ENCODE results near the gene MAPK8IP3. TPM values are rescaled to one million over a fixed set of nuclear protein-coding genes. Genes with fewer than 3 reads are reported as not detected.

The MAPK8IP3 gene
- total RNA-seq, 1 donor, result 135 TPM

DNA sequence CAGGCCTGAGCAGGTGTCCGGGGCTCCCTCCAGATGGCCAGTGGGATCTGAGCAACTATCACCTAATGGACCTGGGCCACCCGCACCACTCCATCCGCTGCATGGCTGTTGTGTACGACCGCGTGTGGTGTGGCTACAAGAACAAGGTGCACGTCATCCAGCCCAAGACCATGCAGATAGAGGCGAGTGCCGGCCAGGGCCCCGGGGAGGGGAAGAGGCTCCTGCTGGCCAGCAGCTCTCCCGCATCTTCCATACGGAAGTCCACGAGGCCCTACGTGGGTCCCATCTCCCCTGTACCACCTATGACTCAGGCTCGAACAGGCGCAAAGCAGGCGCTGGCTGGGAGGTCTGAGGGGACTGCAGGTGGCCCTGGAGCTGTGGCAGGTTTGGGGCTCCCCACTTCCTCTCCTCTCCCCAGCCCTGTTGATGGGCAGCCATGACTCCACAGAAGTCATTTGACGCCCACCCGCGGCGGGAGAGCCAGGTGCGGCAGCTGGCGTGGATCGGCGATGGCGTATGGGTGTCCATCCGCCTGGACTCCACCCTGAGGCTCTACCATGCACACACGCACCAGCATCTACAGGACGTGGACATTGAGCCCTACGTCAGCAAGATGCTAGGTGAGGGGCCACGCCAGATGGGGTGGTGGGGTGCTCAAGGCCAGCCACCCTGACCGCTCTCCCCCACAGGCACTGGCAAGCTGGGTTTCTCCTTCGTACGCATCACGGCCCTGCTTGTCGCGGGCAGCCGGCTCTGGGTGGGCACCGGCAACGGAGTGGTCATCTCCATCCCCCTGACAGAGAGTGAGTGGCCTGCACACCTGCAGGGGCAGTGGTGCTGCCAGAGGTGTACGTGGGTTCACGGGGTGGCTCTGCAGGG lies 61.4 kb downstream of the MAPK8IP3 start:
- H3K4me1 ChIP-seq (ENCODE audit: insufficient read depth, low read length), result peaks cover 18% of the 10 kb centered on the region
- no peaks in the 10 kb centered on the region for H3K9me3 ChIP-seq (ENCODE audit: low read depth, low read length)
- H3K27me3 ChIP-seq (ENCODE audit: insufficient read depth, low read length), result no peaks in the 10 kb centered on the region
- no peak overlapping the region for H3K4me3 ChIP-seq (ENCODE audit: low read length)

DNA sequence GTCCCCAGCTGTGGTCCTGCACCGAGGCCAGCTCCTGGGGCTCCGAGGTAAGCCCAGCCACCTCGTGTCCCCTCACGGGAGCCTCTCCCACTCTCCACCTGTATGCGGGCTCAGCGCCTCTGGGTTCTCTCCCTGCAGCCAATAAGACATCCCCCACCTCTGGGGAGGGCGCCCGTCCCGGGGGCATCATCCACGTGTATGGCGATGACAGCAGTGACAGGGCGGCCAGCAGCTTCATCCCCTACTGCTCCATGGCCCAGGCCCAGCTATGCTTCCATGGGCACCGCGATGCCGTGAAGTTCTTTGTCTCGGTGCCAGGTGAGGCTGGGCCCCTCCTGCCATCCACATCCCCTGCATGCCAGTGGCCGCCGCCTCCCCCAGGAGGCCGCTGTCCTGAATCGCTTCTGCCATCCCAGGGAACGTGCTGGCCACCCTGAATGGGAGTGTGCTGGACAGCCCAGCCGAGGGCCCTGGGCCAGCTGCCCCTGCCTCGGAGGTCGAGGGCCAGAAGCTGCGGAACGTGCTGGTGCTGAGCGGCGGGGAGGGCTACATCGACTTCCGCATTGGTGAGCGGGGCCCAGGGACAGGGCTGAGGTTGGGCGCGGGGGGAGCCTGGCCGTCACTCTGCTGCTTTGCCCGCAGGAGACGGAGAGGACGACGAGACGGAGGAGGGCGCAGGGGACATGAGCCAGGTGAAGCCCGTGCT lies 62.2 kb downstream of the MAPK8IP3 start:
- Histone ChIP-seq H3K9me3 (ENCODE audit: low read depth, low read length) (no peaks in the 10 kb centered on the region), H3K4me1 (ENCODE audit: insufficient read depth, low read length) (peaks cover 20% of the 10 kb centered on the region), H3K4me3 (ENCODE audit: low read length) (no peak overlapping the region), H3K27me3 (ENCODE audit: insufficient read depth, low read length) (no peaks in the 10 kb centered on the region)

DNA sequence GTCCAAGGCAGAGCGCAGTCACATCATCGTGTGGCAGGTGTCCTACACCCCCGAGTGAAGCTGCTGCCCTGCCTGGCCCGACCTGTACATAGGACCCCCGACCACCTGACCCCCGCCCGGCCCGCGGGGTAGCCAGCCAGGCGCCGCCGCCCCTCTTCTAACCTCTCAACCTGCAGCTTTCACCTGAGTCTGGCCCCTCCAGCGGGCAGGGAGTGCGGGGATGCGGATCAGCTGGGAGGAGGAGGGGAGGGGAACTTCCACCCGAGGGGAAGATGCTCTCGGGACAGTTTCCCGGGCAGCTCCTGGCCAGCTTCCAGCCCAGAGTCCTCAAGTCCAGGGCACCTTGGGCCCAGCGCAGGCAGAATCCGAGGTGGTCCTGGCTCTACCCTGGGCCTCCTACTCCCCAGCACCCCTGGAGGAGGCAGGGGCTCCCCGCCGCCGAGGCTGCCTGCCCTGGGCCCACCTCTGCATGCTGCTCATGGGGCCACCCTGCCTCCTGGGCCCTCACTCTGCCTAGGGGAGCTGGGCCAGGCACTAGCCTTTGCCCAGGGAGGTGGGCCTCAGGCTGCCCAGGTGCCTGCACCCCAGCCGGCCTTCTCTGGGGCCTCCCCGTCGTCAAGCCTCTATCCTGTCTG lies 62.9 kb downstream of the MAPK8IP3 start:
- Histone ChIP-seq H3K4me3 (ENCODE audit: low read length) (no peak overlapping the region), H3K4me1 (ENCODE audit: insufficient read depth, low read length) (peaks cover 23% of the 10 kb centered on the region), H3K9me3 (ENCODE audit: low read depth, low read length) (no peaks in the 10 kb centered on the region), H3K27me3 (ENCODE audit: insufficient read depth, low read length) (no peaks in the 10 kb centered on the region)

DNA sequence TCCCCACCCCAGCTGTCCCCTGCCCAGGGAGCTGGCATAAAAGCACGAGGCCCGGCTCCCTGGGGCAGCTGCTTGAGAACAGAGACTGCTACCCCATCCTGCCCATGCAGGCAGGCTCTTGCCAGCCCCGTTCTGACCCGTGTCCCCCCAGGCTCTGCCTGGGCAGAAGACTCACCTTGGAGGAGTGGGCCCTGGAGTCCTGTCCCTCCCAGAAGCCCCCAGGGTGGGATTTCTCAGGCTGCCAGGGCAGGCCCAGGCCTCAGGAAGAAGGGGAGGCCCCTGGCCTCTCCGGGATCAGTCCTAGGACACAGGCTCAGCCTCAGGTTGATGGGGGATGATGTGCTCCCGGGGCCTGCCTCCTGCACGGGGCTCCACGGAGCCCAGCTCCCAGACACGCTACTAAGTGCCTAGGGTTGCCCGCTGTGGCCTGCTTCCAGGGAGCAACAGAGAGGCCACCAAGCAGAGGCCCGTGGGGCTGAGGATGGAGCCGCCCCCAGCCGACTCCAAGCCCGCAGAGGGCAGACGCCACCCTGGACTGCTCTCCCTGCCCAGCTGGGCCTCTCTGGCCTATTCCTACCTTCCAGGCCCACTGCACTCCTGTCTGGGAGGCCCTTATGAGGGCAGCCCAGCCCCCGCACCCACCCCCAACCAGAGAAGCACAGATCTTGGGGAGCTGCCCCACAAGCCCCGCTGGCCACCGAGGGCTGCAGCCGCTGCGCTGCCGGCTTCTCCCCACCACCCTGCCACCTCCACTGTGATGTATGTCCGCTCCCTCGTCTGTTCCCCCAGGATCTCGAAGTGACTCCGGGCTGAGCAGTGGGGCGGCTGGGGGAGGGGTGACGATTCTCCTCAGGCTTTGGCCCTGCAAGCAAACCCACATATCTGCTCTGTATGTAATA lies 63.7 kb downstream of the MAPK8IP3 start:
- no peak overlapping the region for H3K4me3 ChIP-seq (ENCODE audit: low read length)
- H3K9me3 ChIP-seq (ENCODE audit: low read depth, low read length), result no peaks in the 10 kb centered on the region
- H3K27me3 ChIP-seq (ENCODE audit: insufficient read depth, low read length), result no peaks in the 10 kb centered on the region
- H3K4me1 ChIP-seq (ENCODE audit: insufficient read depth, low read length), result peaks cover 31% of the 10 kb centered on the region

DNA sequence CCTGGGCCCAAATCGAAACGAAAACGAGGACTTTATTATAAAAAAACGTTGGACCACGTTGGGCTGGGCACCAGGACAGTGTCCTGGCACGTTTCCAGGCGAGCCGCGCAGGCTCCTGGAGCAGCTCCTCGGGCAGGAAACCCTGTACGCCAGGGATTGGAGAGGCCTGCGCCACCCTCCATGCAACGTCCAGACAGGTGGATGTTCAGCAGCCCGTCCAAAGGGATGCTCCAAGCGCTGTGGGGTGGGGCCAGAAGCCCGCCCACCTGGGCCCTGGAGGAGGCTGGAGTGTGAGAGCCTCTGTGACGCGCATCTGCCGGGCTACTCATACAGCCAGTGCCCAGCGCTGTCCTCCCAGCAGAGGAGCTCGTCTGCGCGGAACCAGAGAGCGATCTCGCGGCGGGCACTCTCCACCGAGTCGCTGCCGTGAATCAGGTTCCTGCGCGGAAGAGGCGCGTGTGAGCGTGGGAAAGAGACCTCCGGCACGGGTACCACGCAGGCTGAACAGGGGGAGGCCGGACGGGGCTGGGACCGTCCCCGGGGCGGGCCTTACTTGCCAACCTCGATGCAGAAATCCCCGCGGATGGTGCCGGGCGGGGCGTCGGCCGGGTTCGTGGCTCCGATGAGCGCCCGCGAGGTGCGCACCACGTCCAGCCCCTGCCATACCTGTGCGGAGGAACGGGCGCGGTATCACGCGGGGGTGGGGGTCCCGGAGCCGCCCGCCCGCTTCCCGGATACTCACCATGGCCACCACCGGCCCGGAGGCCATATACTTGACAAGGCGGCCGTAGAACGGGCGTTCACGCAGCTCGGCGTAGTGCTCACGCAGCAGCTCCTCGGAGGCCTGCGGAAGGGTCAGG lies 64.6 kb downstream of the MAPK8IP3 start:
- peak overlapping the region; percentile 88 for H3K4me3 ChIP-seq (ENCODE audit: low read length)
- H3K4me1 ChIP-seq (ENCODE audit: insufficient read depth, low read length), result peaks cover 36% of the 10 kb centered on the region

DNA sequence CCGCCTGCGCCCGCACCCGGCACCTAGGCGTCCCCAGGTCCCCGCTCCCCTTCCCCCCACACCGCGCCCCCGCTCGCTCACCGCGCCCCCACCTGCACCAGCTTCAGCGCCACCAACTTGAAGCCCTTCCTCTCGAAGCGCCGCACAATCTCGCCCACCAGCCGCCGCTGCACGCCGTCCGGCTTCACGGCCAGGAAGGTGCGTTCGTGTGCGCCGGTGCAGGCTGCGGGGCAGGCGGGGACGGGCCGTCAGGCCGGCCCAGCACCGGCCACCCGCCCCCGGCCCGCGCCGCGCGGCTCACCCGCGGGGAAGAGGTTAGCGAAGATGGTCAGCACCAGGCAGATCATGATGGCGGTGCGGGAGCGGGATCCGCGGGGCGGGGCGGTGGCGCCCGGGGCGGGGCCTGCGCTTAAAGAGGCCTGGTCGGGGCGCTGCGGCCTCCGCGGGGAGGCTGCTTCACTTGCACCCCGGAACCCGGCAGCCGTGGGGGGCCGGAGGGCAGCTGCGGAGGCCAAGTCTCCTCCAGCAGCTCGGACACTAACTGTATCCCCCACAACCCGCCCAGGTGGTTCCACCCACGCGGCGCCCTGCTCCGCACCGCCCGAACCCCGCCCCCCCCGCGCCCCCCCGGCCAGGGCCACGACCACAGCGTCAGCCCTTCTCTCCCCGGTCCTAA lies 65.3 kb downstream of the MAPK8IP3 start, which contains the start of gene NME3:
Gene NME3, minus strand, starts transcription at position 356 of the 676 bp plus-strand sequence. Its CDS starts 9 bp downstream, at position 347.
- Histone ChIP-seq H3K4me1 (ENCODE audit: insufficient read depth, low read length) (peaks cover 36% of the 10 kb centered on the region), H3K4me3 (ENCODE audit: low read length) (peak within 1 kb of the TSS; percentile 88), H3K27me3 (ENCODE audit: insufficient read depth, low read length) (no peaks in the 10 kb centered on the region), H3K9me3 (ENCODE audit: low read depth, low read length) (no peaks in the 10 kb centered on the region)

More for the DNA sequence above, 64.6 kb downstream of the MAPK8IP3 start:
- no peaks in the 10 kb centered on the region for H3K27me3 ChIP-seq (ENCODE audit: insufficient read depth, low read length)
- H3K9me3 ChIP-seq (ENCODE audit: low read depth, low read length), result no peaks in the 10 kb centered on the region

DNA sequence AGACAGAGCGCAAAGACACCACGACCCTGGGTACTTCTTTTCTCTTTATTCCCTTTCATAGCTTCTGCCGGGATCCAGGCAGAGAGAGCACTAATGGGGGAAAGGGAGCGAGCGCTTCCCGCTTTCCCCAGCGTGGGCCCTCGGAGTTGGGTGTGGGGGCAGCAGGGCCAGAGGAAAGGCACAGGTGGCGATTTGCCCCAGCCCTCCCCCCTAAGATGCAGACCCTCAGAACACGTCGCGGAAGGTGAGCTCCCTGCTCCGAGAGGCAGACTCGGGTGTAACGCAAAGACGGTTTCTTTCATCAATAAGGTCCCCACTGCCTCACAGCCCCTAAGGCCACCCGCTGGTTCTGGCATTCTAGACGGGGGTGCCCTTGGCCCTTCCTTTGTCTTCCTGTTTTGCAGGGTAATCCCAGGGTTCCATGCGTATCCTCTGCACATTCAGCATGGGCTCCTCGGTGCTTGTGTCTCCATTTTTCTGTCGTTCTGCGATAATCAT lies 65.9 kb downstream of the MAPK8IP3 start:
- H3K9me3 ChIP-seq (ENCODE audit: low read depth, low read length), result no peaks in the 10 kb centered on the region
- H3K4me1 ChIP-seq (ENCODE audit: insufficient read depth, low read length), result peaks cover 36% of the 10 kb centered on the region
- peak overlapping the region; percentile 88 for H3K4me3 ChIP-seq (ENCODE audit: low read length)
- no peaks in the 10 kb centered on the region for H3K27me3 ChIP-seq (ENCODE audit: insufficient read depth, low read length)

DNA sequence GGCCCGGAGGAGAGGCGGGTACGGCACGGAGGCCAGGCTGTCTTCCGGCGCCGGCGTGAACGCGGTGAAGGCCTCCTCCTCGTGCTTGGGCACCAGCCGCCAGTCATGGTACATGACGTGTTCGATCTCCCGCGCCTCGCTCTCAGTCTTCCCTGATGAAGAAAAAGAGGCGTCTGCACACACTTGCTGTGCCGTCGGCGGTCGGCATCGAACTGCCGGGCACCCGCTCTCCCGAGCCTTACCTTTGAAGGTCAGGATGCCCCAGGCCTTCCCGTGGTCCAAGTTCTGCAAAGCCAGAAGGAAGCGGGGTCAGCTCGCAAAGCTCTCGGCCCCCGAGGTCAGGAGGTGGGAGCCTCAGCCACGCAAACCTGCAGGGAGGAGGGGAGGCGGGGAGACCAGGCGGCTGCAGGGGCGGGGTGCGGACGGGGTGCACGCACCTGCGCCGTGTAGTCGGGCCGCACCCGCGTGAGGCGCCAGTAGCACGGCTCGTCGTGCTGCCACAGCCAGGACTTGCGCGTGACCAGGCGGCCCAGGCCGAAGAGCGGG lies 66.4 kb downstream of the MAPK8IP3 start, which contains the start of gene EME2:
Gene EME2, plus strand, starts transcription at position 449 of the 546 bp plus-strand sequence. CDS start 418 bp downstream, outside the sequence.
- no peaks in the 10 kb centered on the region for H3K9me3 ChIP-seq (ENCODE audit: low read depth, low read length)
- H3K4me3 ChIP-seq (ENCODE audit: low read length), result peak within 1 kb of the TSS; percentile 88
- H3K4me1 ChIP-seq (ENCODE audit: insufficient read depth, low read length), result peaks cover 36% of the 10 kb centered on the region
- no peaks in the 10 kb centered on the region for H3K27me3 ChIP-seq (ENCODE audit: insufficient read depth, low read length)

DNA sequence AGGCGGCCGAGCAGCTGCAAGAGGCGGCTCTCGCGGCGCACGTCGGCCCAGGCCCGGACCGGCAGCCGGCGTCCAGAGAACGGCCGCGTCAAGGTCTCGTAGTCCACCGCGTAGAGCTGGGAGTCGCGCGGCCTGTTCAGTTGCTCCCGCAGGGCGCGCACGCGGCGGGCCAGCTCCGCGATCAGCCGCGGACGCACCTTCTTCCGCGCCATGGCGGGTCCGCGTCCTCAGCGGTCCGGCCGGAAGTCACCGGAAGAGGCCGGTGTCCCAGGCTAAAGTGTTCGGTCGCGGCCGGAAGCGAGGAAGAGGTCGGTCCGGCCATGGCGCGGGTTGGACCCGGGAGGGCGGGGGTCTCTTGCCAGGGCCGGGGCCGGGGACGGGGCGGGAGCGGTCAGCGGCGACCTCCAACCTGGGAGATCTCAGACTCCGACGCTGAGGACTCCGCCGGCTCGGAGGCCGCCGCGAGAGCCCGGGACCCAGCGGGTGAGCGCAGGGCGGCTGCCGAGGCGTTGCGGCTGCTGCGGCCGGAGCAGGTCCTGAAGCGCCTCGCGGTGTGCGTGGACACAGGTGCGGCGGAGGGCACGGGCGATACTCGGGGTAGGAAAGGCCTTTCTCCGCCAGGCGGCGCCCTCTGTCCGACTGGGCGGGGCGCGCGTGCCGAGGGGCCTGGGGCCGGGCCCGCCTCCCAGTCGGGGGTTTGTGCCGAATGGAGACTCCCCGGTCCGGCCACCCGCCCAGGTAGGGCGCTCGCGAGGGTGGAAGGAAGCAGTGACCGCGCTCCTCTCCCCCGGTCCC lies 67.1 kb downstream of the MAPK8IP3 start, which contains the start of gene MRPS34:
Gene MRPS34, minus strand, starts transcription at position 227 of the 795 bp plus-strand sequence. Its CDS starts 15 bp downstream, at position 212.
- Histone ChIP-seq H3K4me1 (ENCODE audit: insufficient read depth, low read length) (peaks cover 36% of the 10 kb centered on the region), H3K9me3 (ENCODE audit: low read depth, low read length) (no peaks in the 10 kb centered on the region), H3K27me3 (ENCODE audit: insufficient read depth, low read length) (no peaks in the 10 kb centered on the region), H3K4me3 (ENCODE audit: low read length) (peak within 1 kb of the TSS; percentile 88)

DNA sequence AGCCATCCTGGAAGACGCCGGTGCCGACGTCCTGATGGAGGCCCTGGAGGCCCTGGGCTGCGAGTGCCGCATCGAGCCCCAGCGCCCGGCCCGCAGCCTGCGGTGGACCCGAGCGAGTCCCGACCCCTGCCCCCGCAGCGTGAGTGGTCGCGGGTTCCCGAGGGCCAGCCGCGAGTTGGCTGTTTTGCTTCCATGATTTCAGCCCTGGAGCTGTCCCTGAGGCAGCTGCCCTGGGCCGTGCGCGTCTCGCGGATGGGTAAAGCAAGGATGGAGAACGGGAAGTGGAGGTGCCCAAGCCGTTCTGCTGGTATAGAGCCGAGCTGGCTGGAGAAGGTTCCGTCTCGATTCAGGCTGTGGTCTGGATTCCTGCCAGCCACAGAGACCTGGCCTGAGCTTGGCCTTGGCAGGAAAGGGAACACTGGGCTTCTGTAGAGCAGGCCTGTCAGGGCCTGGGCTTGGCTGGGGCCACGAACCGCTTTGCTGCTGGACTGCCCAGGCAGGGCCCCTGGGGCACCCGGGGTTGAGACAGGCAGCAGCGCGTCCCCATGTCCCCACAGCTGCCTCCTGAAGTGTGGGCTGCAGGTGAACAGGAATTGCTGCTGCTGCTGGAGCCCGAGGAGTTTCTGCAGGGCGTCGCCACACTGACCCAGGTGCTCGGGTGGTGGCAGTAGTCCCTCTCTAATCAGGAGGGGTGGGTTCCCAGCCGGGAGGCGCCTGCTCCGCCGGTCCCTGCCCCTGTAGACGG lies 67.9 kb downstream of the MAPK8IP3 start:
- peak overlapping the region; percentile 88 for H3K4me3 ChIP-seq (ENCODE audit: low read length)
- peaks cover 36% of the 10 kb centered on the region for H3K4me1 ChIP-seq (ENCODE audit: insufficient read depth, low read length)
- H3K9me3 ChIP-seq (ENCODE audit: low read depth, low read length), result no peaks in the 10 kb centered on the region
- H3K27me3 ChIP-seq (ENCODE audit: insufficient read depth, low read length), result no peaks in the 10 kb centered on the region

DNA sequence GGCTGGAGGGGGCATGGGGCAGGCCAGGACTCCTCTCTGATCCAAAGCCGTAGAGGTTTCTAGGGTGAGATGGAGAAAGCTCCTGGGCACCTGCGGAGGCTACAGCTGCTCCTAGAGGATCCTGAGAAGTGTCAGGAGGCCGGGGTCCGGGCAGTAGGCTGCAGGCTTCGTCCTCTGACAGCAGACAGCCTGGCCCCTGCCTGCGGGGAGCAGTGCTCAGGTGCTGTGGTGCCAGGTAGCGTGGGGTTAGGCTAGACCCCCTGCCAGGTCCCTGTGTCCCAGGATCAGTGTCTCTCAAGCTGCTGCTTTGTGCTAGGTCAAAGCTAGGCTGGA lies 68.4 kb downstream of the MAPK8IP3 start:
- Histone ChIP-seq H3K9me3 (ENCODE audit: low read depth, low read length) (no peaks in the 10 kb centered on the region), H3K27me3 (ENCODE audit: insufficient read depth, low read length) (no peaks in the 10 kb centered on the region), H3K4me3 (ENCODE audit: low read length) (no peak overlapping the region), H3K4me1 (ENCODE audit: insufficient read depth, low read length) (peaks cover 36% of the 10 kb centered on the region)

Measured in mononuclear cell (primary cell).